Neural cell (in vitro differentiated cells): ENCODE measurements around the gene PHF2. TPM values are rescaled to one million over a fixed set of nuclear protein-coding genes. Genes with fewer than 3 reads are reported as not detected.

Experiments used
- H2AFZ ChIP-seq: fragments of 200-600, 300-800 bp; sonication (generic), shearing (Covaris generic); 2 replicates; pipeline ENCODE4 v1.6.0; 2014; ENCODE audit warnings: low read depth, mild to moderate bottlenecking, antibody characterized with exemption, low read length, moderate library complexity
- H3F3A ChIP-seq: fragments of 200-600 bp; shearing (Covaris generic); 2 replicates; pipeline ENCODE4 v1.6.1; 2016; ENCODE audit warnings: mild to moderate bottlenecking, moderate library complexity, mixed read lengths, antibody characterized with exemption, low read length; ENCODE audit not compliant: insufficient read depth, poor library complexity, severe bottlenecking
- H3K27ac ChIP-seq: fragments of 200-600, 300-800 bp; sonication (generic), shearing (Covaris generic); 2 replicates; pipeline ENCODE4 v1.5.1; 2014; ENCODE audit warnings: mild to moderate bottlenecking, low read length, moderate library complexity
- H3K27me3 ChIP-seq: fragments of 300-800, 200-600 bp; sonication (generic), shearing (Covaris generic); 2 replicates; pipeline ENCODE4 v1.6.0; 2014; ENCODE audit warnings: mild to moderate bottlenecking, low read depth, low read length, moderate library complexity; ENCODE audit not compliant: insufficient read depth
- H3K36me3 ChIP-seq: fragments of 300-800, 200-600 bp; sonication (generic), shearing (Covaris generic); 2 replicates; pipeline ENCODE4 v1.5.1; 2014; ENCODE audit warnings: mild to moderate bottlenecking, antibody characterized with exemption, low read length, moderate library complexity; ENCODE audit not compliant: insufficient read depth
- H3K4me2 ChIP-seq: fragments of 300-800, 200-600 bp; sonication (generic), shearing (Covaris generic); 2 replicates; pipeline ENCODE4 v1.6.0; 2014; ENCODE audit warnings: mild to moderate bottlenecking, low read length
- H3K4me3 ChIP-seq: fragments of 300-800, 200-600 bp; sonication (generic), shearing (Covaris generic); 2 replicates; pipeline ENCODE4 v1.5.1; 2014; ENCODE audit warnings: mild to moderate bottlenecking, low read length, moderate library complexity
- H3K79me2 ChIP-seq: fragments of 200-600 bp; shearing (Covaris generic); replicated peaks from 2 replicates; pipeline ENCODE4 v1.6.0; 2014; ENCODE audit warnings: mild to moderate bottlenecking, low read length, moderate library complexity; ENCODE audit not compliant: insufficient read depth
- H3K9ac ChIP-seq: fragments of 300-800, 200-600 bp; sonication (generic), shearing (Covaris generic); 2 replicates; pipeline ENCODE4 v1.6.1; 2016; ENCODE audit warnings: mild to moderate bottlenecking, low read length, mixed read lengths
- H3K9me2 ChIP-seq: fragments of 200-600 bp; shearing (Covaris generic); 2 replicates; pipeline ENCODE4 v1.6.1; 2016; ENCODE audit warnings: mild to moderate bottlenecking, low read length, mixed read lengths; ENCODE audit not compliant: insufficient read depth
- H3K9me3 ChIP-seq: fragments of 200-600, 300-800 bp; sonication (generic), shearing (Covaris generic); 2 replicates; pipeline ENCODE4 v1.6.1; 2016; ENCODE audit warnings: mild to moderate bottlenecking, mixed run types, low read length, moderate library complexity, mixed read lengths
- H4K20me1 ChIP-seq: fragments of 200-600 bp; shearing (Covaris generic); 2 replicates; pipeline ENCODE4 v1.6.1; 2016; ENCODE audit warnings: mild to moderate bottlenecking, mixed run types; ENCODE audit not compliant: insufficient read depth
- CTCF ChIP-seq: fragments of 450-650 bp; IDR thresholded peaks from 2 replicates; pipeline ENCODE4 v1.5.1; 2014; ENCODE audit warnings: antibody characterized with exemption, mild to moderate bottlenecking, moderate library complexity; ENCODE audit not compliant: poor library complexity, severe bottlenecking
- EP300 ChIP-seq: fragments of 450-650 bp; conservative IDR thresholded peaks from 2 replicates; pipeline ENCODE4 v1.6.1; 2014; ENCODE audit warnings: antibody characterized with exemption, mild to moderate bottlenecking, moderate library complexity; ENCODE audit not compliant: poor library complexity, severe bottlenecking
- EZH2 ChIP-seq: fragments of 200-600, 300-800 bp; shearing (Covaris generic), sonication (generic); IDR thresholded peaks from 2 replicates; pipeline ENCODE4 v1.6.1; 2014; ENCODE audit warnings: antibody characterized with exemption, low read length, borderline replicate concordance, mild to moderate bottlenecking; ENCODE audit not compliant: insufficient read depth, poor library complexity, severe bottlenecking
- MXI1 ChIP-seq: fragments of 450-650 bp; conservative IDR thresholded peaks from 2 replicates; pipeline ENCODE4 v1.6.1; 2014; ENCODE audit warnings: antibody characterized with exemption, mild to moderate bottlenecking; ENCODE audit not compliant: poor library complexity, severe bottlenecking
- POLR2AphosphoS5 ChIP-seq: IDR thresholded peaks from 2 replicates; pipeline ENCODE4 v1.6.1; 2012
- RAD21 ChIP-seq: fragments of 450-650 bp; conservative IDR thresholded peaks from 2 replicates; pipeline ENCODE4 v1.6.1; 2014; ENCODE audit warnings: antibody characterized with exemption, mild to moderate bottlenecking, moderate library complexity
- REST ChIP-seq: IDR thresholded peaks from 2 replicates; pipeline ENCODE4 v1.6.1; 2012; ENCODE audit warnings: borderline replicate concordance
- SMC3 ChIP-seq: fragments of 450-650 bp; conservative IDR thresholded peaks from 2 replicates; pipeline ENCODE4 v1.6.1; 2014; ENCODE audit warnings: antibody characterized with exemption, mild to moderate bottlenecking, moderate library complexity; ENCODE audit not compliant: poor library complexity
- TAF1 ChIP-seq: IDR thresholded peaks from 2 replicates; pipeline ENCODE4 v1.6.1; 2012; ENCODE audit warnings: low read depth
- polyA plus RNA-seq: library from polyadenylated mRNA; depleted of rRNA; stranded (reverse); fragments of >200 nt; gene quantifications from 2 replicates; pipeline ENCODE4 v1.2.3, GENCODE V29; 2014

The PHF2 gene
- polyA plus RNA-seq, 1 donor from 2014 or later = 42.4 TPM

GRCh38 chr9:93637886-93638285, 61.5 kb downstream of the PHF2 start:
- Histone ChIP-seq H3K4me3 (no peak overlapping the region), H3K4me2 (no peak overlapping the region), H3F3A (no peaks in the 10 kb centered on the region), H3K27me3 (no peaks in the 10 kb centered on the region), H3K36me3 (peaks cover 19% of the 10 kb centered on the region), H4K20me1 (no peaks in the 10 kb centered on the region), H3K9me3 (peaks cover 11% of the 10 kb centered on the region), H3K9me2 (no peaks in the 10 kb centered on the region), H3K9ac (no peak overlapping the region), H2AFZ (no peak overlapping the region), H3K79me2 (no peaks in the 10 kb centered on the region), H3K27ac (no peak overlapping the region)
- TF ChIP-seq REST (no peak), POLR2AphosphoS5 (no peak)

- H3K9me2 ChIP-seq = no peaks in the 10 kb centered on the region
- no peak overlapping the region for H3K4me3 ChIP-seq
- H4K20me1 ChIP-seq = no peaks in the 10 kb centered on the region
- H3K79me2 ChIP-seq = no peaks in the 10 kb centered on the region
- H3K9ac ChIP-seq = no peak overlapping the region
- H3K4me2 ChIP-seq = no peak overlapping the region
- no peaks in the 10 kb centered on the region for H3F3A ChIP-seq
- no peak for TF ChIP-seq RAD21
- no peak for TF ChIP-seq CTCF
- TF ChIP-seq TAF1 = no peak
- no peak for TF ChIP-seq SMC3
- TF ChIP-seq POLR2AphosphoS5 = no peak
- no peak for TF ChIP-seq EP300
- TF ChIP-seq EZH2 = no peak
- no peak for TF ChIP-seq MXI1
- TF ChIP-seq REST = no peak
- H3K27me3 ChIP-seq = no peaks in the 10 kb centered on the region
- H3K9me3 ChIP-seq = peaks cover 11% of the 10 kb centered on the region
- no peak overlapping the region for H3K27ac ChIP-seq
- H3K36me3 ChIP-seq = peaks cover 19% of the 10 kb centered on the region
- no peak overlapping the region for H2AFZ ChIP-seq
These were observed 63.6 kb downstream of the PHF2 start for GRCh38 chr9:93640027-93640426.
